Mesendoderm (in vitro differentiated cells): ENCODE results near the gene SHISA7.

Experiments
- DNase-seq: peaks from one replicate; pipeline ENCODE4 v3.0.0; 2013
- H2AK5ac ChIP-seq: 2 replicates; pipeline ENCODE4 v1.6.1; 2013; ENCODE audit warnings: low read length, inconsistent platforms
- H2BK120ac ChIP-seq: 2 replicates; pipeline ENCODE4 v1.6.1; 2013; ENCODE audit warnings: low read depth, mild to moderate bottlenecking, low read length, moderate library complexity, mixed read lengths
- H2BK15ac ChIP-seq: replicated peaks from 2 replicates; pipeline ENCODE4 v1.6.1; 2013; ENCODE audit warnings: low read depth, mild to moderate bottlenecking, moderate library complexity
- H2BK5ac ChIP-seq: 2 replicates; pipeline ENCODE4 v1.6.1; 2013; ENCODE audit warnings: low read length, inconsistent platforms
- H3K18ac ChIP-seq: 2 replicates; pipeline ENCODE4 v1.6.1; 2013; ENCODE audit warnings: mild to moderate bottlenecking, low read length, mixed read lengths
- H3K23ac ChIP-seq: one replicate; pipeline ENCODE4 v1.6.1; 2013; ENCODE audit warnings: low read length
- H3K27ac ChIP-seq: 2 replicates; pipeline ENCODE4 v1.5.1; 2013; ENCODE audit warnings: low read depth, mild to moderate bottlenecking, inconsistent platforms, low read length, moderate library complexity
- H3K27me3 ChIP-seq: 2 replicates; pipeline ENCODE4 v1.6.1; 2013; ENCODE audit warnings: low read length, control low read depth, mild to moderate bottlenecking, inconsistent platforms; ENCODE audit not compliant: insufficient read depth, poor library complexity
- H3K36me3 ChIP-seq: 2 replicates; pipeline ENCODE4 v1.6.1; 2013; ENCODE audit warnings: low read length, inconsistent platforms; ENCODE audit not compliant: control insufficient read depth, insufficient read depth
- H3K4ac ChIP-seq: one replicate; pipeline ENCODE4 v1.6.1; 2013; ENCODE audit warnings: low read depth, mild to moderate bottlenecking, low read length, moderate library complexity
- H3K4me1 ChIP-seq: 2 replicates; pipeline ENCODE4 v1.6.1; 2013; ENCODE audit warnings: low read depth, low read length, inconsistent platforms; ENCODE audit not compliant: control insufficient read depth
- H3K4me2 ChIP-seq: 2 replicates; pipeline ENCODE4 v1.6.1; 2013; ENCODE audit warnings: low read length
- H3K4me3 ChIP-seq: 2 replicates; pipeline ENCODE4 v1.5.1; 2013; ENCODE audit warnings: mild to moderate bottlenecking, low read length
- H3K56ac ChIP-seq: one replicate; pipeline ENCODE4 v1.6.1; 2013; ENCODE audit warnings: low read length
- H3K79me1 ChIP-seq: 2 replicates; pipeline ENCODE4 v1.6.1; 2013; ENCODE audit warnings: low read length, inconsistent platforms
- H3K79me2 ChIP-seq: 2 replicates; pipeline ENCODE4 v1.6.1; 2013; ENCODE audit warnings: mild to moderate bottlenecking, low read length; ENCODE audit not compliant: control insufficient read depth, insufficient read depth
- H3K9ac ChIP-seq: 2 replicates; pipeline ENCODE4 v1.6.1; 2013; ENCODE audit warnings: low read length, inconsistent platforms
- H4K5ac ChIP-seq: one replicate; pipeline ENCODE4 v1.6.1; 2013; ENCODE audit warnings: low read length
- H4K8ac ChIP-seq: one replicate; pipeline ENCODE4 v1.6.1; 2013; ENCODE audit warnings: low read depth, mild to moderate bottlenecking, control low read depth, low read length, moderate library complexity
- WGBS: extraction: QIAGEN DNeasy Blood & Tissue Kit; methylation state at CpG from one replicate; pipeline ENCODE4 v1.1.7; 2013; ENCODE audit warnings: low lambda C conversion rate, missing lambda C conversion rate; ENCODE audit not compliant: insufficient coverage; ENCODE audit errors: extremely low coverage; 5-methylcytosine and 5-hydroxymethylcytosine counted together

SHISA7 gene

DNA sequence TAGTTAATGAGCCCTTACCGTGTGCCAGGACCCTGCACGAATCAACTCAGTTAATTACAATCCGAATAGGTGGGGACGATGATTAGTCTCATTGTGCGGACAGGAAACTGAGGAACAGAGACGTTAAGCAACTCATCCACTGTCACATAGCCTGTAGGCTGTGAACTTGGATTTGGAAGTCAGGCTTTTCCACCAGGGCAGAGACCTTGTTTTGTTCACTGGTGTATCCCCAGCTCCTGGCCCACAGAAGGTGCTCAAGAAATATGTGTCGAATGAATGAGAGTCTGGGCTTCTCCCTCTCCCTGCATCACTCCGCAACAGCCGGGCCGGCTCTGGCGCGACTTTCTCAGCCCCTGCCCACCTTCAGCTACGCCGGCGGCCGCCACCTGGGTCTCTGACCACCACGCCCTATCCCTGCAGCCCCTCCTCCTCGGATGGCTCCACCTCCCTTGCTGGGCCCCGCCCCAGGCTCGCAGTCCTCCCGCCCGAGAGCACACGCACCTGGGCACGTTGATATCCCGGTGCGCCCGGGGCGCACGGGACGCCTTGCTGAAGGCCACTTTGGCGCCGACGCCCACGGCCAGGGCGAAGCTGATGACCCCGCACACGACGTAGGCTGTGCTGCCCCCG is 1.3 kb downstream of the SHISA7 start:
- Histone ChIP-seq H3K9ac (no peak overlapping the region), H3K4ac (no peak overlapping the region), H3K27ac (no peak overlapping the region), H3K56ac (no peak overlapping the region), H3K4me2 (no peak overlapping the region), H2BK120ac (no peak overlapping the region), H2BK5ac (no peak overlapping the region), H3K79me1 (no peaks in the 10 kb centered on the region), H3K23ac (no peak overlapping the region), H2BK15ac (no peak overlapping the region), H3K18ac (no peak overlapping the region), H2AK5ac (no peak overlapping the region), H3K36me3 (no peaks in the 10 kb centered on the region), H4K5ac (no peak overlapping the region), H3K4me3 (no peak overlapping the region), H3K27me3 (peaks cover 43% of the 10 kb centered on the region), H3K4me1 (no peaks in the 10 kb centered on the region), H4K8ac (no peak overlapping the region), H3K79me2 (no peaks in the 10 kb centered on the region)
- DNase-seq = peak; percentile 56
- no CpG with 5 or more reads among the region's 39 CpGs for WGBS

DNA sequence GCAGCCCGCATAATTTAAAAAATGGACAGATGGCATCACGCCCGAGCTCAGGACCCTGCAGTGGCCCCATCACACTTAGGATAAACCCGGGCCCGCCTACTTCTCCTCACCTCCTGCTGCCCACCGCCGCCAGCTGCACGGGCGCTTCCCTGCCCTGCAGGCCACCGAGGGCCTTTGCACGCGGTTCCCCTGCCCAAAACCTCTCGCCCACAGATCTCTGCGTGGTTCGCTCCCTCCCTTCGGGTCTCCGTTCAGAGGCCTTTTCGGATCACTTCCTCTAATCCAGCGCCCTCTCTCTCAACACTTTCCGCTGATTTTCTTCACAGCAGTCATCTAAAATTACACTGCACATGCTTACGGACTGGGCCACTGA is 1.8 kb downstream of the SHISA7 start:
- Histone ChIP-seq H3K56ac (no peak overlapping the region), H3K4me2 (no peak overlapping the region), H3K9ac (no peak overlapping the region), H3K27me3 (peaks cover 43% of the 10 kb centered on the region), H3K4me1 (no peaks in the 10 kb centered on the region), H2BK5ac (no peak overlapping the region), H3K4me3 (no peak overlapping the region), H4K5ac (no peak overlapping the region), H4K8ac (no peak overlapping the region), H3K79me1 (no peaks in the 10 kb centered on the region), H3K36me3 (no peaks in the 10 kb centered on the region), H2BK15ac (no peak overlapping the region), H2BK120ac (no peak overlapping the region), H3K4ac (no peak overlapping the region), H2AK5ac (no peak overlapping the region), H3K79me2 (no peaks in the 10 kb centered on the region), H3K18ac (no peak overlapping the region), H3K23ac (no peak overlapping the region), H3K27ac (no peak overlapping the region)
- no peak for DNase-seq
- no CpG with 5 or more reads among the region's 21 CpGs for WGBS

DNA sequence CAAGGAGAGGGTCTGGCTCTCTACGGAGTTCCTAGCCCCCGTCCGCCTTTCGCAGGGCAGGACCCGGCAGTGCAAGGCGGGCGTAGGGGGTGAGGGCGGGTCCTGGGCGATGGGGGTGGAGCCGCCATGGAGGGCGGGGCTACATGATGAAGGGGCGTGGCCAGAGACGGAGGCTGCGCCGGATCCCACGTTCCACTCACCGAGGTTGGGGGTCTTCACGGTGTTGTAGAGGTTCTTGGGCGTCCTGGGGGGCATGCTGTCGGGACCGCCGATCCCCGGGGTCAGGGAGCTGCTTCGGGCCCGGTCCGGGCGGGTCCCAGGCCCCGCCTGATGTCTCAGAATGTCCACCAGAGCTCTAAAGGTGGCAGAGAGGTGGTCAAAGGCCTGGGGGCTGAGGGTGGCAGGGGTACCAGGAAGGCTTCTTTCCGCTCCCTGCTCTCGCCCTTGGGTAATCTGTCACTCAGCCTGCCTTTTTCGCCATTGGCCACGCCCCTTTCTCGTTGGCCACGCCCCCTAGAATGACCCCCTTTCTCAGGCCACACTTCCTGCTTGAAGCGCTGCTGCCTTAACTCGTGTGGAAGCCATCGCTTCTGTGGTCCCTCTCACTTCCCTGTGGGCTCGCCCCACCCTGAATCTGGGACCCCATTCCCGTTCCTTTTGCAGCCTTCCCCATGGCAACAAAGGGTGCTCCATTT is 2.5 kb downstream of the SHISA7 start:
- H2BK15ac ChIP-seq = no peak overlapping the region
- H3K36me3 ChIP-seq = no peaks in the 10 kb centered on the region
- no peak overlapping the region for H3K23ac ChIP-seq
- no peaks in the 10 kb centered on the region for H3K79me1 ChIP-seq
- no peak overlapping the region for H3K18ac ChIP-seq
- no peak overlapping the region for H3K4ac ChIP-seq
- H2AK5ac ChIP-seq = no peak overlapping the region
- H3K4me2 ChIP-seq = no peak overlapping the region
- WGBS = no CpG with 5 or more reads among the region's 39 CpGs
- H3K4me3 ChIP-seq = no peak overlapping the region
- no peak overlapping the region for H3K9ac ChIP-seq
- peaks cover 40% of the 10 kb centered on the region for H3K27me3 ChIP-seq
- no peak overlapping the region for H2BK120ac ChIP-seq
- H4K5ac ChIP-seq = no peak overlapping the region
- no peaks in the 10 kb centered on the region for H3K79me2 ChIP-seq
- no peak overlapping the region for H2BK5ac ChIP-seq
- no peaks in the 10 kb centered on the region for H3K4me1 ChIP-seq
- H4K8ac ChIP-seq = no peak overlapping the region
- H3K56ac ChIP-seq = no peak overlapping the region
- H3K27ac ChIP-seq = no peak overlapping the region
- peak; percentile 60 for DNase-seq

DNA sequence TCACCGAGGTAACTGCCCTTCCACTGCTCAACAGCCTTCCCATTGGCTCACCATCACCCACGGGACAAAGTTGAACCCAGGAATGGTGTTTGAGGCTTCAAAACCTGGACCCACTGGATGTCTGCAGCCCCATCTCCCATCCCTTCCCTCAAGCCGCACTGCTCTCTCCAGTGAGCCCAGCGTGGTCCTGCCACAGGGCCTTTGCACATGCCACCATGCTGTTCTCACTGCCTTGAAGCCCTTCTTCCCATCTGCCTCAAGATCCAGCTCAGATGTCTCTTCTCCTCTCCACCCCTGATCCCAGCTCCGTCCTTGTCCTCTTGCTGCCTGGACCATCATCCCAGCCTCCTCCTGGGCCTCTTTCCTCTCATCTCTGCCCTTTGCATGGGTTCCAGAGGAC is 4.0 kb downstream of the SHISA7 start:
- H3K23ac ChIP-seq = no peak overlapping the region

DNA sequence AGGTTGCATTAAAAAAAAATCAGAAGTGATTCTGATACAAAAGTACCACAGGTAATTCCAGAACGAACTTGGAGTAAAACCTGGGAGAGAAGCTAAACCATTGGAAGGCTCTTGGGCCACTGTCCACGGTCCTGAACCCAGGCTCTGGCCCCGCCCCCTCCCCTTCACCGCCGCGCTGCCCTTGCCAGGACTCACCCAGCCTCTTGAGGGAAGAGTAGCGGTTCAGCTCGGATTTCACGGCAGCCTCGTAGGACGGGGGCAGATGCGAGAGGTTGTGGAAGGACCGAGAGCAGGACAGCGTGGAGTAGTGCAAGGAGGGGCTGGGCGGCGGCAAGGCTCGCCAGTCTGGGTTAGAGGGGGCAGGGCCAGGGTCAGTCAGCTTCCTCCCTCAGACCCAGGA is 5.7 kb downstream of the SHISA7 start:
- WGBS = no CpG with 5 or more reads among the region's 17 CpGs
- Histone ChIP-seq H3K56ac (no peak overlapping the region), H2AK5ac (no peak overlapping the region), H3K79me1 (no peaks in the 10 kb centered on the region), H2BK120ac (no peak overlapping the region), H3K18ac (no peak overlapping the region), H3K4me2 (no peak overlapping the region), H3K4me3 (no peak overlapping the region), H3K27ac (no peak overlapping the region), H3K4ac (no peak overlapping the region), H3K36me3 (no peaks in the 10 kb centered on the region), H3K79me2 (no peaks in the 10 kb centered on the region), H2BK15ac (no peak overlapping the region), H3K9ac (no peak overlapping the region), H3K23ac (no peak overlapping the region), H3K27me3 (peaks cover 17% of the 10 kb centered on the region), H2BK5ac (no peak overlapping the region), H3K4me1 (no peaks in the 10 kb centered on the region), H4K5ac (no peak overlapping the region), H4K8ac (no peak overlapping the region)
- DNase-seq = peak; percentile 87

More for the DNA sequence above, 4.0 kb downstream of the SHISA7 start:
- H2AK5ac ChIP-seq = no peak overlapping the region
- H2BK120ac ChIP-seq = no peak overlapping the region
- H3K4me2 ChIP-seq = no peak overlapping the region
- H2BK15ac ChIP-seq = no peak overlapping the region
- no peak overlapping the region for H3K4me3 ChIP-seq
- H3K9ac ChIP-seq = no peak overlapping the region
- H3K18ac ChIP-seq = no peak overlapping the region
- WGBS = no CpG with 5 or more reads among the region's 5 CpGs
- H3K27me3 ChIP-seq = peaks cover 29% of the 10 kb centered on the region
- H3K27ac ChIP-seq = no peak overlapping the region
- no peaks in the 10 kb centered on the region for H3K79me1 ChIP-seq
- no peak overlapping the region for H4K5ac ChIP-seq
- no peak overlapping the region for H2BK5ac ChIP-seq
- no peaks in the 10 kb centered on the region for H3K4me1 ChIP-seq
- H3K56ac ChIP-seq = no peak overlapping the region
- H4K8ac ChIP-seq = no peak overlapping the region
- H3K79me2 ChIP-seq = no peaks in the 10 kb centered on the region
- DNase-seq = no peak
- no peaks in the 10 kb centered on the region for H3K36me3 ChIP-seq
- H3K4ac ChIP-seq = no peak overlapping the region

DNA sequence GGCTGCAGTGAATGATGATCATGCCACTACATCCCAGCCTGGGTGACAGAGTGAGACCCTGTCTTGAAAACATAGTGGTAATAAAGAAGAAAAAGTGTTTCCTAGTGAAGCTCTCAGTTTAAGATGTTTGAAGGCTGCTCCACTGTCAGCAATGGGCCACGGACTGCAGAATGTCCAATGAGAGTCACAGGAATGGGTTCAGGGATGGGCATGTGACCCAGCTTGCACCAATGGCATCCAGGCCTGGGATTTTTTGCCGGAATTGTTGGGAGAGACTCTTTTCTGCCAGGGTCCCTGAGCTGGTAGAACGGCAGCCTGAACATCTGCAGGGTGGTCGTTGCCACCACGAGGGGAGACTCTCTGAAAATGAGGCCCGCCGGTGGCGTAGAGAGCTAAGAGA is 6.3 kb downstream of the SHISA7 start:
- Histone ChIP-seq H3K23ac (no peak overlapping the region), H2AK5ac (no peak overlapping the region), H3K4me1 (no peaks in the 10 kb centered on the region), H3K56ac (no peak overlapping the region), H2BK15ac (no peak overlapping the region), H2BK120ac (no peak overlapping the region), H3K79me1 (no peaks in the 10 kb centered on the region), H3K4ac (no peak overlapping the region), H3K18ac (no peak overlapping the region), H3K79me2 (no peaks in the 10 kb centered on the region), H3K4me2 (no peak overlapping the region), H3K36me3 (no peaks in the 10 kb centered on the region), H4K8ac (no peak overlapping the region), H3K9ac (no peak overlapping the region), H2BK5ac (no peak overlapping the region), H4K5ac (no peak overlapping the region), H3K27ac (no peak overlapping the region), H3K4me3 (no peak overlapping the region), H3K27me3 (peaks cover 15% of the 10 kb centered on the region)
- no peak for DNase-seq
- no CpG with 5 or more reads among the region's 8 CpGs for WGBS
